Spleen (tissue), 11 donors: ENCODE results near the gene LRRC45. TPM values are rescaled to one million over a fixed set of nuclear protein-coding genes. Genes with fewer than 3 reads are reported as not detected.

Experiments
- DNase-seq: peaks from one replicate; pipeline ENCODE4 v3.0.0-alpha.2; 2020
- H3K27ac ChIP-seq, 8 donors: fragments of 200-600 bp; sonication (generic) in 7 of 8; 1 replicate in 4 of 8; 2 replicates in 4 of 8; pipeline versions ENCODE4 v1.5.0 to v1.8.0; 2016 to 2021; ENCODE audit warnings: inconsistent platforms in 4 of 8, mild to moderate bottlenecking in 4 of 8, moderate library complexity in 1 of 8
- H3K27me3 ChIP-seq, 7 donors: fragments of 200-600 bp; sonication (generic) in 6 of 7; replicated peaks in 1 of 7; 1 replicate in 4 of 7; 2 replicates in 3 of 7; pipeline versions ENCODE4 v1.5.0 to v1.8.0; 2016 to 2021; ENCODE audit warnings: inconsistent platforms in 3 of 7, mild to moderate bottlenecking in 1 of 7
- H3K36me3 ChIP-seq, 6 donors: fragments of 200-600 bp; sonication (generic) in 5 of 6; 1 replicate in 4 of 6; 2 replicates in 2 of 6; pipeline versions ENCODE4 v1.5.0 to v1.8.0; 2016 to 2021; ENCODE audit warnings: inconsistent platforms in 2 of 6
- H3K4me1 ChIP-seq, 6 donors: fragments of 200-600 bp; sonication (generic) in 5 of 6; 1 replicate in 3 of 6; 2 replicates in 3 of 6; pipeline versions ENCODE4 v1.5.0 to v1.8.0; 2016 to 2021; ENCODE audit warnings: inconsistent platforms in 3 of 6
- H3K4me3 ChIP-seq, 8 donors: fragments of 200-600 bp; sonication (generic) in 7 of 8; 1 replicate in 4 of 8; 2 replicates in 4 of 8; pipeline versions ENCODE4 v1.5.0 to v1.8.0; 2016 to 2021; ENCODE audit warnings: inconsistent platforms in 4 of 8, mild to moderate bottlenecking in 4 of 8, moderate library complexity in 2 of 8
- H3K9me3 ChIP-seq, 8 donors: fragments of 200-600 bp; sonication (generic) in 7 of 8; 1 replicate in 4 of 8; 2 replicates in 4 of 8; pipeline versions ENCODE4 v1.5.0 to v1.8.0; 2016 to 2021; ENCODE audit warnings: inconsistent platforms in 4 of 8
- CTCF ChIP-seq, 11 experiments: fragments of 200-600 bp in 7 of 11; fragments of 450-650 bp in 4 of 11; sonication (generic) in 4 of 11; IDR thresholded peaks in 8 of 11; conservative IDR thresholded peaks in 3 of 11; 1 replicate in 7 of 11; 2 replicates in 4 of 11; pipeline versions ENCODE4 v1.4.0 to v1.8.0; 2016 to 2021; ENCODE audit warnings: antibody characterized with exemption in 11 of 11, inconsistent platforms in 4 of 11, mild to moderate bottlenecking in 1 of 11
- POLR2A ChIP-seq, 3 donors: fragments of 450-650 bp; IDR thresholded peaks; one replicate each; pipeline ENCODE4 v1.5.1; 2017; ENCODE audit warnings: antibody characterized with exemption in 3 of 3, mild to moderate bottlenecking in 1 of 3
- POLR2AphosphoS5 ChIP-seq, 3 donors: sonication (generic); formaldehyde crosslinking; IDR thresholded peaks; one replicate each; pipeline ENCODE4 v1.5.1; 2017; ENCODE audit warnings: antibody characterized with exemption in 3 of 3
- WGBS, 5 donors: extraction: QIAGEN DNeasy Blood & Tissue Kit in 3 of 5; methylation state at CpG; one replicate each; pipeline versions ENCODE4 v1.1.5 to v1.1.7; 2013 to 2018; 5-methylcytosine and 5-hydroxymethylcytosine counted together
- intact Hi-C: fragments of 100-400 bp; cut with DNase I; formaldehyde crosslinking; loops from one replicate; pipeline ENCODE4 v1.15.0; 2023; ENCODE audit warnings: low total_unique reads
- polyA plus RNA-seq, 3 donors: library from polyadenylated mRNA; stranded (reverse); fragments of 200-250 nt; gene quantifications; one replicate each; pipeline ENCODE4 v1.2.1, GENCODE V29; 2013
- total RNA-seq, 7 donors: library from RNA; depleted of rRNA in 3 of 7; stranded (reverse); fragments of >200 nt in 3 of 7; fragmentation: NEBNext Ultra II Directional in 4 of 7; extraction: Animal tissue kit (Norgen Biotek cat#: 25700) in 4 of 7; gene quantifications; one replicate each; pipeline versions ENCODE4 v1.1.0 to v1.2.1, GENCODE V29; 2016 to 2021
- donor health status: healthy with polysubstance abuse.
- donor health status: DM: no; HTN: no; CAD: no; lungs with moderate emphysema.
- donor health status: DM: no; HTN: no; CAD: no.
- donor health status: Bipolar disorder and iron deficiency.
- donor health status: healthy.
- donor health status: DM: no; HTN: no; CAD: no.
- donor health status: DM: yes; HTN: yes; CAD: no.

The LRRC45 gene
- total and polyA plus RNA-seq, 10 donors, result 7.5 to 23.4 (median 11.7) TPM

- Histone ChIP-seq H3K4me1 (peaks cover 6 to 24% (median 20%) of the 10 kb centered on the region in 6 donors), H3K27me3 (no peaks in the 10 kb centered on the region), H3K9me3 (no peaks in the 10 kb centered on the region), H3K4me3 (no peak overlapping the region), H3K27ac (no peak overlapping the region), H3K36me3 (peaks cover 0 to 39% (median 9%) of the 10 kb centered on the region in 6 donors)
- TF ChIP-seq CTCF (IDR thresholded peaks at IDR 0.05 in 8 of 11, conservative IDR thresholded peaks at IDR 0.05 in 3 of 11) (no peak), POLR2A (IDR thresholded peaks at IDR 0.05) (no peak), POLR2AphosphoS5 (IDR thresholded peaks at IDR 0.05) (no peak)
- WGBS, 5 donors, result 89 to 95% (median 92%) methylated on average over 7 to 21 of the region's 21 CpGs
- DNase-seq, result no peak
- intact Hi-C loops, result loop anchor here (10.0 kb wide), 1 partner anchor 58 kb away; no protein-coding TSS in a partner anchor
These were observed 23.8 kb downstream of the LRRC45 start for GRCh38 chr17:82046903-82047302.

- intact Hi-C loops, result loop anchor here (10.0 kb wide), 1 partner anchor 57 kb away; no protein-coding TSS in a partner anchor
- H3K4me1 ChIP-seq, result peaks cover 8 to 28% (median 22%) of the 10 kb centered on the region in 6 donors
- DNase-seq, result no peak
These were observed 24.3 kb downstream of the LRRC45 start for GRCh38 chr17:82047379-82047778.

GRCh38 chr17:82047914-82048570 is 24.9 kb downstream of the LRRC45 start:
- 87 to 96% (median 94%) methylated on average over 13 to 25 of the region's 25 CpGs for WGBS, 5 donors
- TF ChIP-seq POLR2A (IDR thresholded peaks at IDR 0.05) (no peak), POLR2AphosphoS5 (IDR thresholded peaks at IDR 0.05) (peak in 1 of 3 donors; percentile 16)
- DNase-seq, result peak; percentile 69
- Histone ChIP-seq H3K27ac (no peak overlapping the region), H3K36me3 (peaks cover 0 to 39% (median 9%) of the 10 kb centered on the region in 6 donors), H3K9me3 (no peaks in the 10 kb centered on the region), H3K4me3 (no peak overlapping the region), H3K4me1 (peaks cover 13 to 34% (median 29%) of the 10 kb centered on the region in 6 donors), H3K27me3 (no peaks in the 10 kb centered on the region)
- intact Hi-C loops, result loop anchor here (10.0 kb wide), 1 partner anchor 57 kb away; no protein-coding TSS in a partner anchor

More at GRCh38 chr17:82047379-82047778, 24.3 kb downstream of the LRRC45 start:
- no peaks in the 10 kb centered on the region for H3K27me3 ChIP-seq
- no peak for TF ChIP-seq POLR2AphosphoS5 (IDR thresholded peaks at IDR 0.05)
- WGBS, 5 donors, result 87 to 91% (median 89%) methylated on average over 24 of the region's 24 CpGs
- no peak overlapping the region for H3K27ac ChIP-seq
- H3K9me3 ChIP-seq, result no peaks in the 10 kb centered on the region
- H3K36me3 ChIP-seq, result peaks cover 0 to 39% (median 9%) of the 10 kb centered on the region in 6 donors
- H3K4me3 ChIP-seq, result no peak overlapping the region

- TF ChIP-seq POLR2AphosphoS5 (IDR thresholded peaks at IDR 0.05), result no peak
- no peak for TF ChIP-seq CTCF (IDR thresholded peaks at IDR 0.05 in 8 of 11, conservative IDR thresholded peaks at IDR 0.05 in 3 of 11)
- no peak for TF ChIP-seq POLR2A (IDR thresholded peaks at IDR 0.05)
- Histone ChIP-seq H3K36me3 (peaks cover 0 to 44% (median 10%) of the 10 kb centered on the region in 6 donors), H3K27me3 (no peaks in the 10 kb centered on the region), H3K4me3 (no peak overlapping the region), H3K4me1 (peaks cover 18 to 40% (median 34%) of the 10 kb centered on the region in 6 donors), H3K9me3 (no peaks in the 10 kb centered on the region), H3K27ac (no peak overlapping the region)
- intact Hi-C loops, result loop anchor here (10.0 kb wide), 1 partner anchor 56 kb away; no protein-coding TSS in a partner anchor
- peak; percentile 69 for DNase-seq
- WGBS, 5 donors, result 86 to 91% (median 89%) methylated on average over 17 to 20 of the region's 20 CpGs
These were observed 25.5 kb downstream of the LRRC45 start for GRCh38 chr17:82048571-82048971.

- no peaks in the 10 kb centered on the region for H3K9me3 ChIP-seq
- no peak overlapping the region for H3K27ac ChIP-seq
- WGBS, 5 donors, result 84 to 96% (median 93%) methylated on average over 5 to 8 of the region's 8 CpGs
- intact Hi-C loops, result loop anchor here (10.0 kb wide), 1 partner anchor 56 kb away; no protein-coding TSS in a partner anchor
- peak; percentile 54 for DNase-seq
- H3K36me3 ChIP-seq, result peaks cover 0 to 49% (median 16%) of the 10 kb centered on the region in 6 donors
- no peaks in the 10 kb centered on the region for H3K27me3 ChIP-seq
- TF ChIP-seq CTCF (IDR thresholded peaks at IDR 0.05 in 8 of 11, conservative IDR thresholded peaks at IDR 0.05 in 3 of 11), result no peak
- TF ChIP-seq POLR2A (IDR thresholded peaks at IDR 0.05), result no peak
- no peak for TF ChIP-seq POLR2AphosphoS5 (IDR thresholded peaks at IDR 0.05)
- H3K4me1 ChIP-seq, result peaks cover 20 to 45% (median 38%) of the 10 kb centered on the region in 6 donors
- no peak overlapping the region for H3K4me3 ChIP-seq
These were observed 26.0 kb downstream of the LRRC45 start for GRCh38 chr17:82049106-82049505.
